Neutrophil (primary cell): ENCODE results near the gene ZNF502.

Experiments
- H3K27ac ChIP-seq: fragments of 200-600 bp; sonication (generic); 2 replicates; pipeline ENCODE4 v1.5.1; 2016; ENCODE audit warnings: mild to moderate bottlenecking, moderate library complexity
- H3K27me3 ChIP-seq: fragments of 200-600 bp; sonication (generic); 2 replicates; pipeline ENCODE4 v1.6.0; 2016; ENCODE audit warnings: mild to moderate bottlenecking
- H3K36me3 ChIP-seq: fragments of 200-600 bp; sonication (generic); 2 replicates; pipeline ENCODE4 v1.5.1; 2017
- H3K4me1 ChIP-seq, 2 experiments: fragments of 200-600 bp in 1 of 2; sonication (generic) in 1 of 2; 1 replicate in 1 of 2; 2 replicates in 1 of 2; pipeline versions ENCODE4 v1.5.1 to v1.6.1; 2013 to 2016; ENCODE audit warnings: low read depth in 1 of 2, low read length in 1 of 2, mild to moderate bottlenecking in 1 of 2, moderate library complexity in 1 of 2; ENCODE audit not compliant: control insufficient read depth in 1 of 2, insufficient read depth in 1 of 2
- H3K4me3 ChIP-seq, 2 experiments: fragments of 200-600 bp in 1 of 2; sonication (generic) in 1 of 2; 1 replicate in 1 of 2; 2 replicates in 1 of 2; pipeline ENCODE4 v1.5.1; 2013 to 2016; ENCODE audit warnings: low read depth in 1 of 2, low read length in 1 of 2, mild to moderate bottlenecking in 1 of 2, moderate library complexity in 1 of 2
- H3K9me3 ChIP-seq: fragments of 200-600 bp; sonication (generic); 2 replicates; pipeline ENCODE4 v1.5.1; 2016
- CTCF ChIP-seq: fragments of 200-600 bp; sonication (generic); IDR thresholded peaks from 2 replicates; pipeline ENCODE4 v1.5.1; 2016; ENCODE audit warnings: antibody characterized with exemption

Gene ZNF502

DNA sequence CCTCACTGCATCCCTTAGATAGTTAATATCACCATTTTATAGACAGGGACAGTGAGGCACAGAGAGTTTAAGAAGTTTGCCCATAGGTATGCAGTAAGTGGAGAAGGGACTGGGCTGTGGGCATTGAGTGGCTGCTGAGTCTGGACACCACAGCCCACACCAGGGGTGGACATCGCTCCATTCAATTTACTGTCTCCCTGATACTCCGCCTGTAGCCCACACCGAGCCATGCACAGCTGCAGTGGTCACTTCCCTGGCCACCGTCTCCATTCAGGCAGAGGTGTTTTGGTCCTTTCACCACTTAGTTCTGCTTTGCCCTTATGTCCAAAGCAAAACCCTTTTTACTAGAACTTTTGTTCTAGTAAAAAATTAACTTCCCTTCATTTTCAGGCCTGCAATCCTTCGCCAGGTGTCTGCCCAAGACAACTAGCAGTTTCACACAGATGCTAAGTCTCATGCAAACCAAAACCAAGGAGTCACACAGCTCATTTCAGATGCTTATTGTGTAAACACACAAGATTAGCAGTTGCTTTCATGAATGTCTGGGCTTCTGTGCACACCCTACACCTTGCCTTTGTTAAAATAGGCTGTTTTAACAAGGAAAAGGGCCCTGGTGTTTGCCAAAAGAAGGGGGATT, 33.9 kb upstream of the ZNF502 start:
- Histone ChIP-seq H3K4me3 (no peak overlapping the region), H3K27me3 (no peaks in the 10 kb centered on the region), H3K27ac (no peak overlapping the region), H3K9me3 (no peaks in the 10 kb centered on the region), H3K36me3 (no peaks in the 10 kb centered on the region), H3K4me1 (no peaks in the 10 kb centered on the region)
- no peak for TF ChIP-seq CTCF

GRCh38 chr3:44680921-44681455, 31.5 kb upstream of the ZNF502 start:
- peaks cover 21% of the 10 kb centered on the region for H3K27me3 ChIP-seq
- H3K36me3 ChIP-seq = no peaks in the 10 kb centered on the region

GRCh38 chr3:44682182-44682896, 30.1 kb upstream of the ZNF502 start:
- Histone ChIP-seq H3K36me3 (no peaks in the 10 kb centered on the region), H3K9me3 (no peaks in the 10 kb centered on the region), H3K4me3 (no peak overlapping the region), H3K27ac (no peak overlapping the region), H3K4me1 (peaks cover 3 to 12% of the 10 kb centered on the region in 2 experiments), H3K27me3 (peaks cover 32% of the 10 kb centered on the region)
- TF ChIP-seq CTCF = no peak

More at GRCh38 chr3:44680921-44681455, 31.5 kb upstream of the ZNF502 start:
- TF ChIP-seq CTCF = no peak
- Histone ChIP-seq H3K4me3 (no peak overlapping the region), H3K27ac (no peak overlapping the region), H3K9me3 (no peaks in the 10 kb centered on the region), H3K4me1 (peaks cover 3 to 12% of the 10 kb centered on the region in 2 experiments)

- TF ChIP-seq CTCF = no peak
- Histone ChIP-seq H3K9me3 (no peaks in the 10 kb centered on the region), H3K4me1 (peaks cover 3 to 12% of the 10 kb centered on the region in 2 experiments), H3K36me3 (no peaks in the 10 kb centered on the region), H3K27me3 (peaks cover 42% of the 10 kb centered on the region), H3K4me3 (peak overlapping the region; percentile 46 to 56), H3K27ac (no peak overlapping the region)
These were observed 27.2 kb upstream of the ZNF502 start for GRCh38 chr3:44685128-44685800.

- no peaks in the 10 kb centered on the region for H3K36me3 ChIP-seq
- H3K27ac ChIP-seq = no peak overlapping the region
- H3K4me1 ChIP-seq = peaks cover 3 to 12% of the 10 kb centered on the region in 2 experiments
- TF ChIP-seq CTCF = no peak
- H3K9me3 ChIP-seq = no peaks in the 10 kb centered on the region
- peaks cover 42% of the 10 kb centered on the region for H3K27me3 ChIP-seq
- H3K4me3 ChIP-seq = no peak overlapping the region
These were observed 24.6 kb upstream of the ZNF502 start for GRCh38 chr3:44687898-44688297.
